ENCODE data around the gene KRTAP10-12. TPM values are rescaled to one million over a fixed set of nuclear protein-coding genes. Genes with fewer than 3 reads are reported as not detected.

Gene KRTAP10-12
- total RNA-seq, 4 donors from 2014 or later: not detected

DNA sequence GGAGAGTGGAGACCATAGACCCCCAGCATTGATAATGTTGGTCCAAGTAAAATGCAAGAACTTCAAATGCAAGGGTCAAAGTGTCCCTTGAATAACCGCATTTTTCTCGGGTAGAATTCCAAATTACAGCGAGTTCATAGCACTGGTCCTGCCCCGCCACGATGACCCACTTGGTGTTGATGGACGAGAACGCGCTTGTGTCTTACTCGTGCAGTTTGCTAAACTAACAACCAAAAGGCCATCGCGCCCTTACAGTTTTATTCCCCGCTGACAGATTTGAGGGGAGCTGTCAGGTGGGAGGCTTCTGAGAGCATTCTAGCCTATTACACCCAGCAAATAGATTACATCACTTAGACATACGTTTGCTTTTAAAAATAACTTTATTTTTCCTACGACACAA, 31.7 kb downstream of the KRTAP10-12 start:
- peaks cover 2 to 75% (median 5%) of the 10 kb centered on the region in 4 donors for H3K27me3 ChIP-seq
- H3K9me3 ChIP-seq: no peaks in the 10 kb centered on the region
- no peak overlapping the region for H3K27ac ChIP-seq
- H3K36me3 ChIP-seq: no peaks in the 10 kb centered on the region
- 87 to 88% methylated on average over 14 of the region's 14 CpGs for WGBS, 2 donors
- intact Hi-C loops (cut with DNase I): no loop called here
- DNase-seq: no peak
- TF ChIP-seq, protein P1, sequence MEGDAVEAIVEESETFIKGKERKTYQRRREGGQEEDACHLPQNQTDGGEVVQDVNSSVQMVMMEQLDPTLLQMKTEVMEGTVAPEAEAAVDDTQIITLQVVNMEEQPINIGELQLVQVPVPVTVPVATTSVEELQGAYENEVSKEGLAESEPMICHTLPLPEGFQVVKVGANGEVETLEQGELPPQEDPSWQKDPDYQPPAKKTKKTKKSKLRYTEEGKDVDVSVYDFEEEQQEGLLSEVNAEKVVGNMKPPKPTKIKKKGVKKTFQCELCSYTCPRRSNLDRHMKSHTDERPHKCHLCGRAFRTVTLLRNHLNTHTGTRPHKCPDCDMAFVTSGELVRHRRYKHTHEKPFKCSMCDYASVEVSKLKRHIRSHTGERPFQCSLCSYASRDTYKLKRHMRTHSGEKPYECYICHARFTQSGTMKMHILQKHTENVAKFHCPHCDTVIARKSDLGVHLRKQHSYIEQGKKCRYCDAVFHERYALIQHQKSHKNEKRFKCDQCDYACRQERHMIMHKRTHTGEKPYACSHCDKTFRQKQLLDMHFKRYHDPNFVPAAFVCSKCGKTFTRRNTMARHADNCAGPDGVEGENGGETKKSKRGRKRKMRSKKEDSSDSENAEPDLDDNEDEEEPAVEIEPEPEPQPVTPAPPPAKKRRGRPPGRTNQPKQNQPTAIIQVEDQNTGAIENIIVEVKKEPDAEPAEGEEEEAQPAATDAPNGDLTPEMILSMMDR (IDR thresholded peaks at IDR 0.05): no peak
- no peak overlapping the region for H3K4me3 ChIP-seq
- peaks cover 0 to 2% (median 2%) of the 10 kb centered on the region in 3 donors for H3K4me1 ChIP-seq

DNA sequence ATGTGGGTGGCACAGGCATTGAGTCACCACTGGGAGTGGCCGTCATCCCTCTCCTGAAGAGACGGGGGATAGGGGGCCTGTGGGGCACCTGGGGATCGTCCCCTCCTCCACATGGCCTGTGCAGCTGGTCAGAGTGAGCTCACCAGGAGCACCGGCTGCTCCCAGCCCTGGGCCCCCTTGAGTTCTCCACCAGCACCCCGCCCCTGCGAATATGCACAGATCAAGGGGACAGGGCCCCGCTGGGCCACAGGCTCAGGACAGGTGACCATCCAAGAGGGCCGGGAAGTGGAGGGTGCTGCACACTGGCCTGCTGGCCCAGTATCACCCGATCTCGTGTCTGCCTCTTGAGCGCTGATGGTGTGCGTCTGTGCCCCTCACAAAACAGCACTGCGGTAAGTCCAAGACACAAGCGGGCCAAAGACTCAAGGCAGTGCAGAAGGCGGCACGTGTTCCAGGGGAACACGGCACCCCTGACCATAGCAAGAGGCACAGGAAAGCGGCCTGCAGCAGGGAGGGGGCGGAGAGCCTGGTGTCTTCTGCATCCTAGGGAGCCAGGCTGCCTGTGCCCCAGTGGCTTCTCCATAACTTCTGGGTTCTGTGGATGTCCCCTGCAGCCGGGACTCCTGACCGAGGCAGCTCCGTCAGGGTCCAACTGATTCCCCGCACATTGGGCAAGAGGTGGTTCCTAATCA, 32.5 kb downstream of the KRTAP10-12 start:
- DNase-seq: no peak
- Histone ChIP-seq H3K36me3 (no peaks in the 10 kb centered on the region), H3K9me3 (no peaks in the 10 kb centered on the region), H3K4me1 (no peaks in the 10 kb centered on the region), H3K4me3 (no peak overlapping the region), H3K27me3 (peaks cover 0 to 71% (median 0%) of the 10 kb centered on the region in 4 donors), H3K27ac (no peak overlapping the region)
- TF ChIP-seq, protein P1 (IDR thresholded peaks at IDR 0.05): no peak
- TF ChIP-seq POLR2A (IDR thresholded peaks at IDR 0.05): no peak
- WGBS, 2 donors: 53 to 78% methylated on average over 3 to 10 of the region's 23 CpGs
- intact Hi-C loops (cut with DNase I): no loop called here

DNA sequence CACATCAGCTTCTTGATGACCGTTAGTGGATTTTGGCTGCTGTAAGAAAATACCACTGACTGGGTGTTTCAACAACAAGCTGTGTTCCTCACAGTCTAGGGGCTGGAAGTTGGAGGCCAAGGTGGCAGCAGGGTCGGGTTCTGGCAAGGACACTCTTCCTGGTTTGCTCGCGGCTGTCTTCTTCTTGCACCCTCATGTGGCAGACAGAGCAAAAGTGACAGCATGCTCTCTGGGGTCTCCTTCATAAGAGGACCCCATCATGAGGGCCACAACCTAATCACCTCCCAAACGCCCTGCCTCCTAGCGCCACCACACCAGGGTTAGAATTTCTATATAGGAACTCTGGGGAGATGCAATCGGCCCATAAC, 33.0 kb downstream of the KRTAP10-12 start:
- intact Hi-C loops (cut with DNase I): no loop called here
- WGBS, 2 donors: 74 to 88% methylated on average over 6 to 7 of the region's 7 CpGs
- Histone ChIP-seq H3K27ac (no peak overlapping the region), H3K9me3 (no peaks in the 10 kb centered on the region), H3K4me1 (no peaks in the 10 kb centered on the region), H3K36me3 (no peaks in the 10 kb centered on the region), H3K4me3 (no peak overlapping the region), H3K27me3 (peaks cover 0 to 71% (median 0%) of the 10 kb centered on the region in 4 donors)
- no peak for DNase-seq
- no peak for TF ChIP-seq POLR2A (IDR thresholded peaks at IDR 0.05)
- TF ChIP-seq, protein P1 (IDR thresholded peaks at IDR 0.05): no peak

DNA sequence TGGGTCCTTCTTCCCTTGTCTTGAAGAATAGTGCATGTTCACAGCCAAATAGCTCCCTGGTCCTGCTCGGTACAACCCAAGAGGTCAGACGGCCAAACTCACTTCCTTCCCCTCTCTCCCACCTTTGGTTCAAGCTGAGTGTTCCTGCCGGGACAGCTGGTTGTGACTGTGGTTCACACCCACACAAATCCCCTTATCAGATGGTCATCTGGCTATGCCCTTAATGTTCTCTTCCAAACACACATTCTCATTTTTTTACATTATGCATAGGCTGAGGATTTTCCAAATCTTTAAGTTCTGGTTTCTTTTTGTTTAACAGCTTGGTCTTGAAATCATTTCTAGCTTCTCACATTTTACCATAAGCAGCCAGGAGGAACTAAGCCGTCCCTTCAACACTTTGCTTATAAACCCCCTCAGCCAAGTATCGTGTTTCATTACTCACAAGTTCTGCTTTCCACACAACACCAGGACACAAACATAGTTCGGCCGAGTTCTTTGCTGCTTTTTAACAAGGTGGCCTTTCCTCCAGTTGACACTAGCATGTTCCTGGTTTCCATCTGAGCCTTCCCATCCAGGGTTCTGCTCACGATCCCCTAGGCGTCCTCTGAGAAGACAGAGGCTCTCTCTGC, 34.1 kb downstream of the KRTAP10-12 start:
- TF ChIP-seq, protein P1 (IDR thresholded peaks at IDR 0.05): no peak
- no peak for TF ChIP-seq POLR2A (IDR thresholded peaks at IDR 0.05)
- H3K9me3 ChIP-seq: no peaks in the 10 kb centered on the region
- H3K4me1 ChIP-seq: no peaks in the 10 kb centered on the region
- H3K27ac ChIP-seq: no peak overlapping the region
- H3K27me3 ChIP-seq: peaks cover 0 to 69% (median 0%) of the 10 kb centered on the region in 4 donors
- H3K4me3 ChIP-seq: no peak overlapping the region
- DNase-seq: no peak
- H3K36me3 ChIP-seq: no peaks in the 10 kb centered on the region
- WGBS, 2 donors: 60 to 65% methylated on average over 9 of the region's 9 CpGs
- intact Hi-C loops (cut with DNase I): no loop called here

DNA sequence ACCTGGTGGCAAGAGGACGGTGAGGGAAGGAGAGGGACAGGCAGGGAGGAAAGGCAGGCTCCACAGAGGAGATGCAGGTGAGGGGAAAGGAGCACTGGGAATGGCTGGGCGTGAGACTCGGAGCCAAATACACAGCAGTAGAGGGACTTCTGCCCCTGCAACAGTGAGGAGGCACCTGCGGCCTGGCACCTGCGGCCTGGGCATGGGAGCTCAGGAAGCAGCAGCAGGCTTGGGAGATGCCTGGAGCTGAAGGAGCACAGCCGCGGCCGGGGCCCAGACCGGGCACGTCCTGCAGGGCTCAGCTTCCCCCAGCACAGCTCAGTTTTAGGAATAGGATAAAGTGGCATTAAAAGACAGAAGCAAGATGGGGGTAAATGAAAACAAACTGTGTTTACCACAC, 35.3 kb downstream of the KRTAP10-12 start:
- intact Hi-C loops (cut with DNase I): no loop called here
- WGBS, 2 donors: 91 to 92% methylated on average over 10 of the region's 10 CpGs
- Histone ChIP-seq H3K4me1 (no peaks in the 10 kb centered on the region), H3K4me3 (no peak overlapping the region), H3K9me3 (peaks cover 2 to 11% (median 8%) of the 10 kb centered on the region in 3 donors), H3K36me3 (no peaks in the 10 kb centered on the region), H3K27ac (no peak overlapping the region), H3K27me3 (peaks cover 0 to 66% (median 0%) of the 10 kb centered on the region in 4 donors)
- TF ChIP-seq POLR2A (IDR thresholded peaks at IDR 0.05): no peak
- TF ChIP-seq, protein P1 (IDR thresholded peaks at IDR 0.05): no peak
- DNase-seq: no peak

Measured in esophagus squamous epithelium (tissue), 5 donors.